Prostate gland (tissue), 2 donors: ENCODE measurements around the gene RNF217. TPM values are rescaled to one million over a fixed set of nuclear protein-coding genes. Genes with fewer than 3 reads are reported as not detected.
A peak's percentile ranks its signal among the peaks of the same experiment; 100 is the strongest.
"Not testable (repeated sequence)": the region's sequence is repeated elsewhere in the genome, so short reads cannot be mapped to it uniquely, and the experiment has no call there.

ENCODE experiments used
- DNase-seq: peaks from one replicate; pipeline ENCODE4 v3.0.0-alpha.2; 2019; ENCODE audit warnings: low spot score
- H3K27ac ChIP-seq, 2 donors: fragments of 200-600 bp; sonication (generic); 2 replicates each; pipeline ENCODE4 v1.5.1; 2017 to 2019
- H3K27me3 ChIP-seq: fragments of 200-600 bp; sonication (generic); replicated peaks from 2 replicates; pipeline ENCODE4 v1.5.1; 2019; ENCODE audit not compliant: insufficient read depth
- H3K36me3 ChIP-seq, 2 donors: fragments of 200-600 bp; sonication (generic); 1 replicate in 1 of 2; 2 replicates in 1 of 2; pipeline versions ENCODE4 v1.5.1 to v1.8.1; 2017 to 2019
- H3K4me1 ChIP-seq: fragments of 200-600 bp; sonication (generic); replicated peaks from 2 replicates; pipeline ENCODE4 v1.5.1; 2019
- H3K4me3 ChIP-seq, 2 donors: fragments of 200-600 bp; sonication (generic); 2 replicates each; pipeline ENCODE4 v1.5.1; 2017 to 2019
- H3K9me3 ChIP-seq: fragments of 200-600 bp; sonication (generic); 2 replicates; pipeline ENCODE4 v1.5.1; 2017
- POLR2A ChIP-seq: fragments of 450-650 bp; IDR thresholded peaks from one replicate; pipeline ENCODE4 v1.6.1; 2016; ENCODE audit warnings: antibody characterized with exemption, mild to moderate bottlenecking
- POLR2AphosphoS5 ChIP-seq: sonication (generic); formaldehyde crosslinking; IDR thresholded peaks from one replicate; pipeline ENCODE4 v1.6.1; 2017; ENCODE audit warnings: antibody characterized with exemption
- WGBS: methylation state at CpG from one replicate; pipeline ENCODE4 v1.1.5; 2018; 5-methylcytosine and 5-hydroxymethylcytosine counted together
- intact Hi-C: fragments of 100-400 bp; cut with DNase I; formaldehyde crosslinking; loops from one replicate; pipeline ENCODE4 v1.14.2; 2022
- total RNA-seq, 2 donors: library from RNA; depleted of rRNA; stranded (reverse); fragments of >200 nt; gene quantifications; one replicate each; pipeline ENCODE4 v1.1.0, GENCODE V29; 2016
- TF ChIP-seq, protein P1 (sequence below), 4 experiments: fragments of 200-600 bp in 2 of 4; fragments of 450-650 bp in 2 of 4; sonication (generic) in 2 of 4; IDR thresholded peaks; 1 replicate in 3 of 4; 2 replicates in 1 of 4; pipeline ENCODE4 v1.5.1; 2016 to 2019; ENCODE audit warnings: antibody characterized with exemption in 4 of 4, mild to moderate bottlenecking in 2 of 4, moderate library complexity in 2 of 4

The RNF217 gene
- 10 to 100 TPM; 12.1 to 24.3 TPM for total RNA-seq

DNA sequence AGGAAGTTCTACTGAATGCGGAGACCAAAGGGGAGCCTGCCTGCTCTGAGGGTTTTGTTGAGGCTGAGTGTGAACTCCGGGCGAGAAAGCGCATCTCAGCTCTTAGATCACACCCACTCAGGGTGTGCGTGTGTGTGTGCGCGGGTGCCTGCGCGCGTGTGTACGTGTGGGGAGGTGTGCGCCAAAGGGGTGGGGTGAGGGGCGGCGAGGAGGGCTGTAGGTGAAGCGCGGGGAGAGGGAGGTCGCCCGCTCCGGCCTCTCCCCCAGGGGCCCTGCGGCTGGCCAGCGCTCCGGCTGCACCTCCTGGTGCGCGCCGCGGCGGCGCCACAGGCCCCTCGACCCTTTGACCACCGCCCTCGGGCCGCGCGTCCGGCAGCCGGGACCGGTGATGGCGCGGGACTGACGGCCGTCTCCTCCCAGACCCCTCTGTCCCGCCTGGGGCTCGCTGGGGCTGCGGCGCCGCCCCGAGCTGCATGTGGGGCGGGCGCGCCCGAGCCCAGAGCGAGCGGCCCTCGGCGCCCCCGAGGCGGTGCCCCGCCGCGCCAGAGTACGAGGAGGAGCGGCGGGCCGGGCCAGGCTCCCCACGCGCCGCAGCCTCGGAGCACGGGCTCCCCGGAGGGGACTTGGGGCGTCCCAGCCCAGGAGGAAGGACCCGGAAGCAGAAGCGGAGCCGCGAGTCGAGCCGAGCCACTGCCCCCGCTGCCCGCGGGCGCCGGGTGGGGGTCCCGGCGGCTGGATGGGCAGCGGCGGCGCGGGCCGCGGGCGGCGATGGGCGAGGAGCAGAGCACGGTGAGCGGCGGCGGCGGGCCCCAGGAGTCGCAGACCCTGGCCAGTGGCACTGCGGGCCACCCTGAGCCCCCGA, at the start of gene RNF217:
RNF217 (plus strand) TSS at position 661 of the 862 bp plus-strand sequence; CDS start at position 769, 108 bp downstream.
- intact Hi-C loops: loop anchor here (5.0 kb wide), 1 partner anchor 135 kb away; no protein-coding TSS in a partner anchor
- H3K27ac ChIP-seq: peak within 1 kb of the TSS; percentile 89 to 93
- TF ChIP-seq POLR2A: peak; percentile 35
- TF ChIP-seq, protein P1, sequence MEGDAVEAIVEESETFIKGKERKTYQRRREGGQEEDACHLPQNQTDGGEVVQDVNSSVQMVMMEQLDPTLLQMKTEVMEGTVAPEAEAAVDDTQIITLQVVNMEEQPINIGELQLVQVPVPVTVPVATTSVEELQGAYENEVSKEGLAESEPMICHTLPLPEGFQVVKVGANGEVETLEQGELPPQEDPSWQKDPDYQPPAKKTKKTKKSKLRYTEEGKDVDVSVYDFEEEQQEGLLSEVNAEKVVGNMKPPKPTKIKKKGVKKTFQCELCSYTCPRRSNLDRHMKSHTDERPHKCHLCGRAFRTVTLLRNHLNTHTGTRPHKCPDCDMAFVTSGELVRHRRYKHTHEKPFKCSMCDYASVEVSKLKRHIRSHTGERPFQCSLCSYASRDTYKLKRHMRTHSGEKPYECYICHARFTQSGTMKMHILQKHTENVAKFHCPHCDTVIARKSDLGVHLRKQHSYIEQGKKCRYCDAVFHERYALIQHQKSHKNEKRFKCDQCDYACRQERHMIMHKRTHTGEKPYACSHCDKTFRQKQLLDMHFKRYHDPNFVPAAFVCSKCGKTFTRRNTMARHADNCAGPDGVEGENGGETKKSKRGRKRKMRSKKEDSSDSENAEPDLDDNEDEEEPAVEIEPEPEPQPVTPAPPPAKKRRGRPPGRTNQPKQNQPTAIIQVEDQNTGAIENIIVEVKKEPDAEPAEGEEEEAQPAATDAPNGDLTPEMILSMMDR (IDR thresholded peaks at IDR 0.05): peak in 1 of 4 experiments; percentile 12
- TF ChIP-seq POLR2AphosphoS5: peak; percentile 12
- 0% methylated on average over 42 of the region's 101 CpGs for WGBS
- no peaks in the 10 kb centered on the region for H3K4me1 ChIP-seq
- peak within 1 kb of the TSS; percentile 75 to 88 for H3K4me3 ChIP-seq
- H3K9me3 ChIP-seq: no peaks in the 10 kb centered on the region
- H3K36me3 ChIP-seq: no peaks in the 10 kb centered on the region
- no peaks in the 10 kb centered on the region for H3K27me3 ChIP-seq
- peak; percentile 42 for DNase-seq

DNA sequence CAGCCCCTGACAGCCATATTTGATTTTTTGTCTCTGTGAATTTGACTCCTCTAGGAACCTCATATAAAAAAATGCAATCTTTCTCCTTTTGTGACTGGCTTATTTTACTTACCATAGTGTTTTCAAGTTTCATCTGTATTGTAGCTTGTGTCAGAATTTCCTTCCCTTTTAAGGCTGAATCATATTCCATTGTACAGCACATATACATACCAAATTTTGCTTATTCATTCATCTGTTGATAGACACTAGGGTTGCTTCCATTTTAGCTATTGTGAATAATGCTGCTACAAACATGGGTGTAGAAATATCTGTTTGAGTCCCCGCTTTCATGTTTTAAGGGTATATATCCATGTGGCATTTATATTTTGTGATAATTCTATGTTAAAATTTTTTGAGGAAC, 49.2 kb upstream of the RNF217 start:
- intact Hi-C loops: no loop called here
- DNase-seq: no peak
- H3K27ac ChIP-seq: no peak overlapping the region
- no peak overlapping the region for H3K4me3 ChIP-seq
- H3K36me3 ChIP-seq: no peaks in the 10 kb centered on the region
- no peaks in the 10 kb centered on the region for H3K9me3 ChIP-seq
- H3K4me1 ChIP-seq: no peaks in the 10 kb centered on the region
- TF ChIP-seq, protein P1 (IDR thresholded peaks at IDR 0.05): no peak
- TF ChIP-seq POLR2AphosphoS5 (no peak), POLR2A (no peak)
- H3K27me3 ChIP-seq: no peaks in the 10 kb centered on the region
- 94% methylated on average over 1 of the region's 1 CpG for WGBS

DNA sequence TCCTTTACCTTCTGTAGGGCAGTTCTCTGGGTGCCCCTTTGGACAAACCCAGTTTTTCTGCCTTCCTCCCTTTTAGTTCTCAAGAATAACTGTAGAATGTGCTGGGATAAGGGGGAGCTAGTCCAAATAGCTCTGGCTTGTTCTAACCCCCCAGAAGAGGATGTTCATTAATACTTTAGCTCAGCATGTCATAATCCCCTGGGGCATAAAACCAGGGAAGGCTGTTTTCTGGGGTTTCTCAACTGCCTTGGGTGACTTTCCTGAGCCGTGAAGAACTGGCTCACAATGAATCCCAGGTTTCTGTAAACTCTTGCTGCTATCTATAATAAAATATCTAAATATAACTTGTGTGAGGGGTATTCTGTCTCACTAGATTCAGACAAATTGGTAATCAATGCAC, 44.5 kb upstream of the RNF217 start:
- intact Hi-C loops: no loop called here
- no peaks in the 10 kb centered on the region for H3K36me3 ChIP-seq
- no peaks in the 10 kb centered on the region for H3K27me3 ChIP-seq
- no peak overlapping the region for H3K27ac ChIP-seq
- TF ChIP-seq POLR2AphosphoS5 (no peak), POLR2A (no peak)
- TF ChIP-seq, protein P1 (IDR thresholded peaks at IDR 0.05): no peak
- no peak for DNase-seq
- WGBS: 81% methylated on average over 1 of the region's 1 CpG
- H3K4me1 ChIP-seq: no peaks in the 10 kb centered on the region
- no peak overlapping the region for H3K4me3 ChIP-seq
- no peaks in the 10 kb centered on the region for H3K9me3 ChIP-seq

DNA sequence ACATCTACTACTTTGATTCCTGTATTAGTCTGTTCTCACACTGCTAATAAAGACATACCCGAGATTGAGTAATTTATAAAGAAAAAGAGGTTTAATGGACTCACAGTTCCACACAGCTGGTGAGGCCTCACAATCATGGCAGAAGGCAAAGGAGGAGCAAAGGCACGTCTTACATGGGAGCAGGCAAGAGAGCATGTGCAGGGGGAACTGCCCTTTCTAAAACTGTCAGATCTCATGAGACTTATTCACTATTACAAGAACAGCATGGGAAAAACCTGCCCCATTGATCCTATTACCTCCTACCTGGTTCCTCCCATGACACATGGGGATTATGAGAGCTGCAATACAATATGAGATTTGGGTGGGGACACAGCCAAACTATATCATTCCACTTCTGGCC, 42.5 kb upstream of the RNF217 start:
- intact Hi-C loops, H3K27ac ChIP-seq: not testable (repeated sequence)
- WGBS: 96% methylated on average over 2 of the region's 2 CpGs

DNA sequence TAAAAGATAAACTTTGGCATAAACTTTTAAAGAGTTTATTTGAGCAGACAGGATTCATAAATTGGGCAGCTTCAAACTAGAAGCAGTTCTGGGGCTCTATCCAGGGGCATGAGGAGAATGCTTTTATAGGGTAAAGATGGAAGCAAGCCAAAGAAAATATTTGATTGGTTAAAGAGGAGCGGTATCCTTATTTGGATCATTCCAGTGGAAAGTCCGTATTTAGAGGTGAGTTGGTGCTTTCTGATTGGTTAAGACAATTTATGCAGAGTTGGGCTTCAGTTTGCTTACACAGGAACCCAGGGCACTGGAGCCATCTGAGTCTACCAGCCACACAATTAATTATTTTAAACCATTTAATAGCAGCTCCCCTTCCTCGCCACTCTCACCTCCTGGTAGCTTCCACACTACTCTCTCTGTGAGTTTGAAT, 37.9 kb upstream of the RNF217 start:
- no peaks in the 10 kb centered on the region for H3K4me1 ChIP-seq
- no peak overlapping the region for H3K4me3 ChIP-seq
- H3K36me3 ChIP-seq: no peaks in the 10 kb centered on the region
- no peaks in the 10 kb centered on the region for H3K27me3 ChIP-seq
- no peak overlapping the region for H3K27ac ChIP-seq
- no peaks in the 10 kb centered on the region for H3K9me3 ChIP-seq
- intact Hi-C loops: no loop called here
- TF ChIP-seq POLR2AphosphoS5: peak; percentile 31
- TF ChIP-seq, protein P1 (IDR thresholded peaks at IDR 0.05): no peak
- no peak for TF ChIP-seq POLR2A
- DNase-seq: no peak
- 16% methylated on average over 3 of the region's 3 CpGs for WGBS

More for the DNA sequence above, 42.5 kb upstream of the RNF217 start:
- not testable (repeated sequence) for DNase-seq, H3K4me1 ChIP-seq, H3K36me3 ChIP-seq, H3K27me3 ChIP-seq, H3K9me3 ChIP-seq, H3K4me3 ChIP-seq
